HG03066 (cell line): ENCODE data around the gene ADISSP.
"Not testable (repeated sequence)": the region's sequence is repeated elsewhere in the genome, so short reads cannot be mapped to it uniquely, and the experiment has no call there.

Experiments used
- ATAC-seq: cut with Tn5 transposase; IDR thresholded peaks from one replicate; pipeline ENCODE4 v1.9.1; 2021; ENCODE audit warnings: low read depth; ENCODE audit not compliant: unreplicated experiment

The ADISSP gene

DNA sequence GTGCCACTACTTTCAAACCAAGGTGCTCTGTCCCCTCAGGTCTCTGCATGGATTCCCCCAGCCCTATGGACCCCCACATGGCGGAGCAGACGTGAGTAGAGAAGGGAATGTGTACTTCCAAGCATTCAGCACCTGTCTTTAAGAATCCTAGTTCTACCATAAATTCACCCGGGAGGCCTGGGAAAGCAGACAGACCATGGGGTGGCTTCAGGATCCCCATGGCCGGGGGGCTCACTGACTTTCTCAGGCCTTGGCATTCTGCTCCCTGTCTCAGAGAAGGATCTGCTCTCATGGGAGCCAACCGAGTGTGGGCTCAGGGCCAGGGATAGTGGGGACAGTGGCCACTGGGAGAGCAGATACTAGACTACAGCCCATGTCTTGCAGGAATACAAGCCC, 30.8 kb upstream of the ADISSP start:
- ATAC-seq: no peak

DNA sequence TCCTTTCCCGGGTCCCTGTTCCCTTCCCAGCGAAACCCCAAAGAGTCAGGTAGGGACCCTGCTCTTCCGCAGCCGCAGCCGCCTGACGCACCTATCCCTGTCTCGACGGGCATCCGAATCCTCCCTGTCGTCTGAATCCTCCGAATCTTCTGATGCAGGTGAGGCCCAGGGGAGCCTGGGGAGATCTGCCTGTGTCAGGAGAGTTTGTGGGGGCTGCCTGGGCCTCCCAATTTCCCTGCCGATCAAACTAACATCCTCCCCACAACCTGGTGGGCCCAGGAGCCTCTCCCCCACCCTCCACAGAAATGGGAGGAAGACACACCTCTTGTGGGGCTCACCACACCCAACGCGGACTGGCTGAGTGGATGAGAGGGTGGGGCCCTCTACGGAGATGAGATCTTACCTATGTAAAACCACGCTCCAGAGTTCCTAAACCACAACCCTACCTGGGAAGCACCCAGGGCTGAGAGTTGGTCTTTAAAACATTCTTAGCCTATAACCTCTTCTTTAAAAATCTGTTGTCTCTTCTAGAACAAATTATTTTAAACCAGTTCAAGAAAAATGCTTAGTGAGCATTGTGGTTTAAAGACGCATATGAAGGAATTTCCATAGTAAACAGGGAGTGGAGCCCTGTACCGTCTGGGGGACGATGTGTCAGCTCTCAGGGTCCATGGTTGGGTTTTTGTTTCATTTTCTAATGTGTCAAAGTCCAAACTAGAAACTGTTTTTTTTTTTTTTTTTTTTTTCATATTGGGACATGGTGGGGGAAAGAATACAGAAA, 30.2 kb upstream of the ADISSP start:
- ATAC-seq: no peak

DNA sequence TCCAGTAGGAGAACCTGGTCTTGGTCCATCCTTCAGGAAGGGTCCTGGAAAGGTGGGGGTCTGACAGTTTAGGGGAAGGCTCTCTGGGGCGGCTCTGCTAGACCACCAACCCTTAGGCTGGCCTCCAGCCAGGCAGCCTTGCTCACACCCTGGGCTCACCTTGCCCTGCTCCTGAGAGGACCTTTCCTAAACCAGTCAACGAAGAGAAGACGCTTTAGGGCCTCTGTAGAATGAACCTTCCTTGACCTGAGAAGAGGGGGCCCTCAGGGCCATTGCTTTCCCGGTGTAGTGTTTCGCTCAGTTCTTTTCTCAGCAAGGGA, 29.6 kb upstream of the ADISSP start:
- ATAC-seq: no peak

DNA sequence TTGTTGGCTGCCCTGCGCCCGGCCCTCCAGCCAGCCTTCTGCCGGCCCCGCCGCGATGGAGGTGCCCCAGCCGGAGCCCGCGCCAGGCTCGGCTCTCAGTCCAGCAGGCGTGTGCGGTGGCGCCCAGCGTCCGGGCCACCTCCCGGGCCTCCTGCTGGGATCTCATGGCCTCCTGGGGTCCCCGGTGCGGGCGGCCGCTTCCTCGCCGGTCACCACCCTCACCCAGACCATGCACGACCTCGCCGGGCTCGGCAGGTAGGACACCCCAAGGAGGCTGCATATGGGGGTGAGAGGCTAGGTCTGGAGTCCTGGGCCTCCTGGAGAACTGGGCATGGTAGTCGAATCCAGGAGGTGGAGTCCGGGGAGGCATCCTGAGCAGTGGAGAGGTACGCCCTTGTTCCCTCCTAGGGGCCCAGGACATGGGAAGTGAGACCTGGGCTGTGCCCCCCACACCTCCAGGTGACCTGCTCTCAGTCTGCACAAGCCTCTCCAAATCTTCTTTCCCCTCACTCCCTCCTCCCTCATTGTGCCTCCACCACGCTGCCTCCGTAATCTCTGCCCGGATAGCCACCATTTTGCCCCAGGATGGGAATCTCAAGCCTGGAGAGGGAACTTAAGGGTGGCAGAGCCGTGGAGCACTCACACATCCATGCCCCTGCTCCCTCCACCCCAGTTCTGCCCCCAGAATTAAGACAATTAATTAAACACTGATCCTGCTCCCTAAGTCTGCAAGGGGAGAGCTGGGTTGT, 29.1 kb upstream of the ADISSP start:
- ATAC-seq: no peak

DNA sequence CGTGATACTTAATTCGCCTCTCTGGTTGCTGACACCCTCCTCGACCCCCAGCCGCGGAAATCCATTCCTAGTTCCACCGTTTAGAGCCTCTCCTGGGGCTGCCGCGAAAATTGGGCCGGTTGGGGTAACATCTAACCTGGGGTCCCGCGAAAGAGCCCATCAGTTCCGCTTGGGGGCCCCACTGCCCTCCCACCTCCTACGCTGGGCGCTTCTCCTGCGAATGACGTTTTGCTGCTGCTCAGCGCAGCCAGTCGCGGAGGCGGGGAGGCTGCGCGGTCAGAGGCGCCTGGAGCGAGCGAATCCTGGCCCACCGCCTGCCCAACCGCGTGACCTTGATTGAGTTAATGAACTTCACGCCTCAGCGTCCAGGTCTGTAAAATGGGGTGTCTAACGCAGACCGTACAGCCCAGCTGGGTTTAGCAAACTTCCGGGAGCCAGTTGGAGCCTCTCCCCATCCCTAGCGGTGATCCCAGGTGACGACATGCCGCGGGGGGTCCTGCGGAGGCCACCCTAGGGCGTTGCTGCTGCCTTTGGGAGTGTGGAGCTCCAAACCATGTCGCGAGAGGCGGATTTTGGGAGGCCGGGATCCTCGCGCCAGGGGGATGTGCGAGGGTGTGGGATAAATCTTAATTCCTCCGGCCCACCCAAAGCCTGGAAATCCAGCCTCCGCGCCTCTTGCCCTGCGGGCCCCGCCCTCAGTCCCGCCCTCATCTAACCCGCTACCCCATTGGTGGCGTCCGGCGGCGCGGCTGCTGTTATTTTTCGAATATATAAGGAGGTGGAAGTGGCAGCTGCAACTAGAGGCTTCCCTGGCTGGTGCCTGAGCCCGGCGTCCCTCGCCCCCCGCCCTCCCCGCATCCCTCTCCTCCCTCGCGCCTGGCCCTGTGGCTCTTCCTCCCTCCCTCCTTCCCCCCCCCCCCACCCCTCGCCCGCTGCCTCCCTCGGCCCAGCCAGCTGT, 28.2 kb upstream of the ADISSP start, which contains the start of gene CDC25B:
Gene CDC25B, plus strand, starts transcription at position 800 of the 958 bp plus-strand sequence. CDS start 222 bp downstream, outside the sequence.
- peak; percentile 67 for ATAC-seq

DNA sequence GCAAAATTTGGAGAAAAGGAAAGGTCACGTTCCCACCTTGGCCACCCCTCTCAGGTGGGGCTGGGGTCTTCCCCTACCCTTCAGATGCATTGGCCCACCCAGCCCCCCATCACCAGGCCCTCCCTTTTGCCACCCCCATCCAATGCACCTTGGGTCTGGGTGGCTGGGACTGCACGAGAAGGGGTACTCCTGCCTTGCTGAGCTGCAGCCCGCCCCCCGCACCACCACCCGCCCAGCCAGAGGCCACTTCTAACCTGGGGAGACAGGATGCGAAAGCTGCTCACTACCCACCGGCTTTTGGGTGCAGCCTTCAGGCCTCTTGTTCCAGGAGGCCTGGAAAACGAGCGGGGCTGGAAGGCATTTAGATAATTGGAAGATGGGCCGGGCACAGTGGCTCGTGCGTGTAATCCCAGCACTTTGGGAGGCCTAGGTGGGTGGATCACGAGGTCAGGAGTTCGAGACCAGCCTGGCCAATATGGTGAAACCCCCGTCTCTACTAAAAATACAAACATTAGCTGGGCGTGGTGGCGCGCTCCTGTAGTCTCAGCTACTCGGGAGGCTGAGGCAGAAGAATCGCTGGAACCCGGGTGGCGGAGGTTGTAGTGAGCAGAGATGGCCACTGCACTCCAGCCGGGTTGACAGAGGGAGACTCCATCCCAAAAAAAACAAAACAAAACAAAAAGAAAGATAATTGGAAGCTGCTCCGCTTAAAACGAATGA, 27.3 kb upstream of the ADISSP start:
- ATAC-seq: no peak

DNA sequence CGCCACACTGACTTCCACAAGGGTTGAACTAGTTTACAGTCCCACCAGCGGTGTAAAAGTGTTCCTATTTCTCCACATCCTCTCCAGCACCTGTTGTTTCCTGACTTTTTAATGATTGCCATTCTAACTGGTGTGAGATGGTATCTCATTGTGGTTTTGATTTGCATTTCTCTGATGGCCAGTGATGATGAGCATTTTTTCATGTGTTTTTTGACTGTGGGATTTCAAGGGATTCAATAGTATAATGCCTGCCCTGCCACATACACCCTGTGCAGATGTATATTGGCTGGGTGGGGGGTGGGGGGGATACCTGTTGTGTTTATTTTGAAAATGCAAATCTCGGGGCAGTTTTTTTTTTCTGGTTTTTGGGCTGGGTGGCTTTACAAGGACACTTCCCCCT, 26.6 kb upstream of the ADISSP start:
- ATAC-seq: not testable (repeated sequence)

GRCh38 chr20:3789201-3789600, 21.6 kb upstream of the ADISSP start:
- not testable (repeated sequence) for ATAC-seq

DNA sequence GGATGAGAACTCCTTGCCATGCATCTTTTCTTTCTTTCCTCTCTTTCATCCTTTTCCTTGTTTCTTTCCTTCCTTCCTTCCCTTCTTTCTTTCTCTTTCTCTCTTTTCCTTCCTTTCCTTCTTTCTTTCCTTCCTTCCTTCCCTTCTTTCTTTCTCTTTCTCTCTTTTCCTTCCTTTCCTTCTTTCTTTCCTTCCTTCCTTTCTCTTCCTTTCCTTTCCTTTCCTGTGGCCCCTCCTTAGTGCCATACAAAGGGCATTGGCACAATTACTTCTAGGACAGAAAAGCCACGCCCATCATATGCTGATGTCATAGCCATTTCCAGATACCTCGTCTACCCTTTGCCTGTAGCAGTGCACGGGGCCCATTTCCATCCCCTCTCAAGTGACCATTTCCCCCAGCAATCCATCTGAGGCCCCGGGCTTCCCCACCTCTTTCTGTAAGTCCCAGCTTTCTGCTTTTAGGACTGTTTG, 21.2 kb upstream of the ADISSP start:
- no peak for ATAC-seq

DNA sequence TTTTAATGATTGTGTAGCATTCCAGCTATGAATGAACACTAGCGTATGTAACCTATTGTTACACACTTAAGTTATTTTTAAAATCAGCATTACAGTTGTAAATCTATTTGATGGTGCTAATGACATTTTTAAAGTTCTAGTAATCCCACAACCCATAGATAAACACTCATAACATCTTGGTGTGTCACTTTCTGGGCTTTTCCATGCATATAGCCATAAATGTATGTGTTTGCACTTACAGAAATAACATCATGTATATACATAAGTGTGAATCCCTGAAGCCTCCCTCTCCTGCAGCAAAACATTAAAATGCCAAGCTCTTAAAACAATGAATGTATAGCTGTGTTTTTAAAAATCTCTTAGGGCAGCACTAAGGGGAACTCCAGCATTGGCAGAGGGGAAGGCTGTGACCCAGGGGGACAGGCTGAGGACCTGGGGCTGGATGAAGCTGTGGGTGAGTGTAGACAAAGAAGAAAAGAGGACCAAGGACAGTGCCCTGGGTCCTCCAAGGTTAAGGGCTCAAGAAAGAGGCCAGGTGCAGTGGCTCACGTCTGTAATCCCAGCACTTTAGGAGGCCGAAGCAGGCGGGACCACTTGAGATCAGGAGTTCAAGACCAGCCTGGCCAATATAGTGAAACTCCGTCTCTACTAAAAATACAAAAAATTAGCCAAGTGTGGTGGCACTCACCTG, 19.9 kb upstream of the ADISSP start:
- ATAC-seq: no peak

DNA sequence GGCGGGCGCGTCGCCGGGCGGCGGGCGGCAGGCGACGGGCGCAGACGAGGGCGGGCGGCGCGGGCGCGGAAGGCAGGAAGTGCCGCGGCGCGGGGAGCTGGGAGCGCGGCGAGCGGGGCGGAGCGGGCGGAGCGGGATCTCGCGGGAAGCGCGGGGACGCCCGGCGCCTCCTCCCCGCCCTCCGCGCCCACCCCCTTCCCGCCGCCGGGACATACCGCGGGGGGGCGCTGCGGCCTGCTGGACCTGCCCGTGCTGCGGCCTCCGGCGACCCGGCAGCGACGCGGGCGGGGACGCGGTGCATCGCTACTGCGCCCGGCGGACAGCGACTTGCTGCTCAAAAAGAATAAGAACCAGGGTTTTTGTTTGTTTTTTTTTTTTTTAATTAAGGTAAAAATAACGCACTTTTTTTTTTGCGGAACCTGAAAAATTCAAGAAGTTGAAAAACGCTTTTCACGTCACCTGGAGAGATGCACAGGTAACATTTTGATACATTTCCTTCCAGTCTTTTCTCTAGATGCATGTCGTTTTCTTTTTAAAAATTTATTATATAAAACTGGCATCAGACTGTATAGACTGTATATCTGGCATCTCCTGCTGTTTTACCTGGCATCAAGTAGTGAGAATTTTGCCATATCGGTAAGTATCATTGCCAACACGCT, 19.2 kb upstream of the ADISSP start, which contains the start of gene CENPB:
Gene CENPB, minus strand, starts transcription at position 76 of the 659 bp plus-strand sequence. CDS start 257 bp downstream, outside the sequence.
- peak; percentile 71 for ATAC-seq

- no peak for ATAC-seq
Measured at GRCh38 chr20:3786126-3786484, 18.6 kb upstream of the ADISSP start.

- ATAC-seq: no peak
Measured at GRCh38 chr20:3785240-3786125, 17.9 kb upstream of the ADISSP start.

- ATAC-seq: no peak
Measured at GRCh38 chr20:3784863-3785239, 17.3 kb upstream of the ADISSP start.

GRCh38 chr20:3784216-3784853, 16.8 kb upstream of the ADISSP start:
- ATAC-seq: no peak

- ATAC-seq: no peak
Measured at GRCh38 chr20:3783511-3784195, 16.1 kb upstream of the ADISSP start.

DNA sequence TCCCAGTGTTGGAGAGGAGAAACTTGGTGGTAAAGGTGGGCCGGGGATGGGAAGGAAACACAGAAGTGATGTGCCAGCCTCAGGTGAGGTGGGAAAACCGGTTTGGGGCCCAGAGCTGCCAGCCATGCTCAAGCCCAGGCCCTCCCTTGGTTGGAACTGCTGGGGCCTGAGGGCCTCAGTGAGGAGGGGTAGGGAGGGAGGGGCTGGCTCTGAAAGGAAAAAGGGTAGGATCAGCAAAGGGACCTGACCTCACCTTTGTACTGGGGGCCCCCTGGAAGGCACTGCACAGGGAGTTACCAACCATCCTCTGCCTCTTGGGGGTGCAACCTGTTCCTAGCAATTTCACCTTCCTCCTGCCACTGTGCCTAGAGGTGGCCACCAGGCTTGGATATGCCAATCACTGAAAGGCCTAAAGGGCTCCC, 15.5 kb upstream of the ADISSP start:
- ATAC-seq: no peak
